Activated CD4-positive, alpha-beta T cell treated with anti-CD3 and anti-CD28 coated beads for 48 hours (primary cell): ENCODE data around the gene PPP2R3B.
"Not testable (repeated sequence)": the region's sequence is repeated elsewhere in the genome, so short reads cannot be mapped to it uniquely, and the experiment has no call there.

Experiments used
- DNase-seq: peaks from one replicate; pipeline ENCODE4 v3.0.0-alpha.2; 2020

PPP2R3B gene

DNA sequence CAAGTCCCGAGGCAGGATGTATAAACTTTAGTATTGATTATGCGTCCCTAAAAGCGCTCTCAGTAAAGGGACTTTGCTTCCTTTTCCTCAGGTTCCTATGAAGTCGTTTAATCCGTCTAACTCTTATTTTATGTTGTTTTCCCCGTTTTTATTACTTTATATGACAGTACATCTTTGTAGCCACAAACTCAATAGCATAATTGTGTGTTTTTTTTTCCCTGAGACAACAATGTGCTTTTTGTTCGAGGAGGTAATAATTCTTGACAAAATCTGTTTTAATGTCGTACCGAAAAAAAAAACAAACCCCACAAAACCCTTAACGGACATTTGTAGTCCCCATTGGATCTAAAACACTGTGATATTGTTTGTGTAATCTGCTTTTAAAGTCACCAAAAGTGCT, 17.9 kb upstream of the PPP2R3B start:
- DNase-seq, result no peak

DNA sequence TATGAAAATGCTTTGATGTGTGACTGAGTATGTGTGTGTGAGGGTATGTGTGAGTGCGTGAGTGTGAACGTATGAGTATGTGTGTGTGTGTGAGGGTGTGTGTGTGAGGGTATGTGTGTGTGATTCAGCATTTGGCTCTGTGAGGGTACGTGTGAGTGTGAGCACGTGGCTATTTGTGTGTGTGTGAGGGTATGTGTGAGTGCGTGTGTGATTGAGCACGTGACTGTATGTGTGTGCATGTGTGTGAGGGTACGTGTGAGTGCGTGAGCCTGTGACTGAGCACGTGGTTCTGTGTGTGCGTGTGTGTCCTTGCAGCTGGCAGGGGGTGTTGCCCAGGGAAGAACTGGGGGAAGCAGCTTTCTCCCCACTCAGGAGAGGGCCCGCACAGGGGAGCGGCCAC, 16.1 kb upstream of the PPP2R3B start:
- no peak for DNase-seq

DNA sequence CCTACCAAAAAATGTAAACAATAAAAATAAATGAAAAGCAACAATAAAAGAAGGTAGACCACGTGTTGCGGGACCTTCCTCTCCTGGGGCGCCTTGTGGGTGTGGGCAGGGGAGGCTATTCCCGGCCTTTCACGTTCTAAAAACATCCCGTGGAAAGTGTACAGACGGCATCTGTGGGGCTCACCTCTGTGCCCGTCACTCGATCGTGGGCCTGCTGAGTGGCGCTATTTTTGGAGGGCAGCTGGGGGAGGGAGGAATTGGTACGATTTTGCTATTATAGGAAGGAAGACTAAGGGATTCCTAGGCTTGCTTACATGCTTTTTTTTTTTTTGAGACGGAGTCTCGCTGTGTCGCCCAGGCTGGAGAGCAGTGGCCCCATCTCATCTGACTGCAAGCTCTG, 13.6 kb upstream of the PPP2R3B start:
- no peak for DNase-seq

DNA sequence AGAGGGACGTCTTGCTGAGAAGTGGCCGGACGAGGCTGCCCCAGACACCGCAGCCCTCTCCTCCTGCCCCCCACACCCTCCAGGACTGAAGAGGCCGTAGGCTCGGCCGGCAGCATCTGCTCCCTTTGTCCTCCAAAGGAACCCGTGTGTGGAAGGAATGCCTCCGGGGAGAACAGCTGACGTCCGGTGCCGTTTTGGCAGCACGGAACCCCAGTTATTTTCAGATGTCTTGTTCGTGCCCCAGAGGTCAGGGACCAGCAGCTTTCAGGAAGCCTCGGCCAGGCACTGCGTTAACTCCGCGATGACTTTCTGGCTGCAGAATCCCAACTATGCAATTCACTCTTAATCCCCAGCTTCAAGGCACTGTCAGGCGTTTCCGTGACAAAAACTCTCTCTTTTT, 10.9 kb upstream of the PPP2R3B start:
- DNase-seq, result no peak

DNA sequence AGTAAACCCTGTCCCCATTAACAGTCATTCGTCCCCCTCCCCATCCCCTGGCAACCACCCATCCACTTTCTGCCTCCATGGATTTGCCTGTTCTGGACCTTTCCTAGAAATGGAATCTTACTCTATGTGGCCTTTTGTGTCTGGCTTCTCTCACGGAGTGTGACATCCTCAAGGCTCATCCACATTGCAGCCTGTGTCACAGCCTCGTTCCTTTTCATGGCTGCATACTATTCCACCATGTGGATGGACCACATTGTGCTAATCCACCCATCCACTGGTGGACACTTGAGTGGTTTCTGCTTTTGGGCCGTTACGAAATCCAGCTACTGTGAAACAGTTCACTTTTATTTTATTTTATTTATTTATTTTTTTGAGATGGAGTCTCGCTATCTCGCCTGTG, 8.1 kb upstream of the PPP2R3B start:
- no peak for DNase-seq

DNA sequence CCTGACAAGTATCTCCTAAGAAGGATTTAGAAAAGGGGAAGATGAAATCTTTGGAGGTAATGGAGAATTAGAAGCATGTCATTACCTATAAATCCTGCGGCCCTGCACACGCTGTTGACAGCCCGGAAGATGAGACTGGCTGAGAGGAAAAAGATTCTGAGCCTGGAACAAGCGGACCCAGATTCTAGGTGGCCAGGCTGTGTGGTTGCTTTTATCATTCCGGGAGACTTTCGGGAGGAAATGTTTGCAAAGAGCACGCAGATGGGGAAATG, 5.8 kb upstream of the PPP2R3B start:
- no peak for DNase-seq

DNA sequence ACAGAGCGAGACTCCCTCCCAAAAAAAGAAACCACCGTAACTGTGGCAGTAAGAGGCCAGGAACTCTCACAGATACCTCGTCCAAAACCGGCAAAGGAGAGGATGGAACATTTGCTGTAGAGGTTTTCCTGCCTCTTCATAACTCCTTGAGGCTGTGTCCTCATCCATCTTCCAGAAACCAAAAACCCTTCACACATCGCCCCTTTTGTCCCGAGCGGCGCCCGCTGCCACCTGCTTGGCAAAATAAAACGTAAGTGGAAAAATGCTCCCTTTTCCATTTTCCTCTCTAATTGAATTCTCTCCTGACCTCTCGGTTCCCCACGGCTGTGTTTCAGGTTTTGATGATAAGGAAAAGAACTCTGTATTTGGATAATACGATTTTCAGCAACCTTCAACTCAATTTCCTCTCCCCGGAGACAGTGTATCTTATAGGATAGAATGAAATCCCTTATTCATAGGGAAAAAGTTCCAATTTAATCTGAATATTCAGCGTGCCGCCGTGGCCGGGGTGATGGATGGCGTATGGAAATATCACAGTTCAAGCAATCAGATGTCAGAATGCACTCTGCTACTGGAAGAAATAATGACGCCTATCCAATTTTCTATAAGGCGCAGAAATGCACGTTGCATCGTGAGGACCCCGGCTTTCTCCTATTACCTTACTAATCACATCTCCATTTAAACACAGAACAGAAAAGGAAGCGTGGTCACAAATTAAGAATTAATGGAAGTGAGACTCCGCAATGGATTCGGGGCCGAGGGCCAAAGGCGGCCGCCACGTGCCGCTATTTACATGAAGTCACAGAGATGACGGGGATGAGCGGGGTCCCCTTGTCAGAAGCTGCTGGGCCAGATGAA, 5.2 kb upstream of the PPP2R3B start:
- no peak for DNase-seq

DNA sequence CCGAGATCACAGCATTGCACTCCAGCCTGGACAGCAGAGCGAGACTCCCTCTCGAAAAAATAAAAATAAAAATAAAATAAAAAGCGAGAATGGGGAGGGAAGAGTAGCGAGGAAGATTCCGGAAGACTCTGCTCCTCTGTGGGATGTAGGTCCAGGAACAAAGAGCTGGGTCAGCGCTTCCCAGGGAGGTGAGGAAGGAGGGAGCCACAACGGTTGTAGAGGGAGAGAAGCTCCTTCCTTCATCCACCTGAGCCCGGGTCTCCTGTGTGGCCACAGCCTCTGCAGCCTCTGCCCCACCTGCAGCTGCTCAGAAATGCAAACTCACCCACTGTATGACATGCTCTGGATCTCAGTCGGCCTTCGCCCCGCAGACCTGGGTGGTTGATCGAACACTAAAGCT, 3.8 kb upstream of the PPP2R3B start:
- DNase-seq, result no peak

DNA sequence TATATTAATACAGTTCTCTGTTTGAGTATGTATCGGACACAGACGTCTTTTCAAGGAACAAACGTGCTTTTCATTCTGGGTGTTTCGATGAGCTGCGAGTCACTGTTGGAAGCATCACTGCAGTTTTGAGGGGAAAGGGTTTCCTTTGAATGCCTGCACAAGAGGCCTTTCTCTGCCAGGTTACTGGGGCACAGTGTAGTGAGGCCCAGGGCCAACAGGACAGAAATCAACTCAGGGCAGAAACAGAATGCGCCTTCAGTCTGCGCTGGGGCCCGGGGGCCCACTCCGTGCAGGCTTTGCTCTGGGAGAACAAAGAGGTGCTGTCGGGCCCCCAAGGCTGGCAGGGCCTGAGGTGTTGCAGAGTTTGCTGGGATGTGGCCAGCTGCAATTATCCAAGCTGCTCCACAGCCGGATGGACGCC, 2.3 kb upstream of the PPP2R3B start:
- DNase-seq, result no peak

DNA sequence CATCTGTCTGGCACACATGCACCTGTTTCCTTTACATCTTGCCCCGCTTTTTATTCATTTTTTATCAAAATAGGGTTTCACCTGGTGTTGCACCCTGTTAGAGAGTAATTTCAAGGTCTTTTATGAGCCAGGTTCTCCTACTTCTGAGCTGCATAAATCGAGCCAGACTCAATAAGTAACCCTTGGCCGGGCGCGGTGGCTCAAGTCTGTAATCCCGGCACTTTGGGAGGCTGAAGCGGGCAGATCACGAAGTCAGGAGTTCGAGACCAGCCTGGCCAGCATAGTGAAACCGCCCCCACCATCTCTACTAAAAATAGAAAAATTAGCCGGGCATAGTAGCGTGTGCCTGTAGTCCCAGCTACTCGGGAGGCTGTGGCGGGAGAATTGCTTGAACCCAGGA, 1.0 kb upstream of the PPP2R3B start:
- no peak for DNase-seq

DNA sequence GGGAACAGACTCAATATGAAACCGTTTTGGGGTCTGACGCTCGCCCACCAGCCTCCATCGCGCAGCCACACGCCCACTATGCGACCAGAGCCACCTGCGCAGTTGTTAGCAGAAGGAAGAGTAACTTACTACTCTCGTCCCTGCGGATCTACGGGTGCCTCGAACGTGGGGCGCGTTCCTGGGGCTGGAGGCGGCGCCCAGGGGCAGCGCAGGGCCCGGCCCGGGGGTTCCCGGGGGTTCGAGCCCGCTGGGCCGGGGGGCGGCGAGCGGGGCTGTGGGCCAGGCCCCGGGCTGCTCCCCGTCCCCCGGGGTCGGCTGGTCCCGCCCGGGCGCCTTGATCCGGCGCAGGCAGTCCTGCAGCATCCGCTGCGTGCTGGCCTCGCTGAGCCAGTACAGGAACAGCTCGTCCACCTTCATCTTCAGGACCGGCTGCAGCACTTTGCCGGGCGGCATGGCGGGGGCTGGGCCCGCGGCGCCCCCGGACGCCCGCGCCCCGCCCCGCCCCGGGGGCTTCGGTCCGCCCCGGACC, 404 bp downstream of the PPP2R3B start:
- DNase-seq, result peak; percentile 57

DNA sequence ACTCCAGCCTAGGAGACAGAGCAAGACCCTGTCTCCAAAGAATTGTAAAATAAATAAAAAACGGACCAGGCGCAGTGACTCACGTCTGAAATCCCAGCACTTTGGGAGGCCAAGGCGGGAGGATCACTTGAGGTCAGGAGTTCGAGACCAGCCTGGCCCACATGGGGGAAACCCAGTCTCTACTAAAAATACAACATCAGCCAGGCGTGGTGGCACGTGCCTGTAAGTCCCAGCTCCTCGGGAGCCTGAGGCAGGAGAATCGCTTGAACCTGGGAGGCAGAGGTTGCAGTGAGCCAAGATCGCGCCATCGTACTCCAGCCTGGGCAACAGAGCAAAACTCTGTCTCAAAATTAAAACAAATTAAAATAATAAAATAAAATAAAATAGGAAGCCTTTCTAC, 971 bp downstream of the PPP2R3B start:
- DNase-seq, result not testable (repeated sequence)

DNA sequence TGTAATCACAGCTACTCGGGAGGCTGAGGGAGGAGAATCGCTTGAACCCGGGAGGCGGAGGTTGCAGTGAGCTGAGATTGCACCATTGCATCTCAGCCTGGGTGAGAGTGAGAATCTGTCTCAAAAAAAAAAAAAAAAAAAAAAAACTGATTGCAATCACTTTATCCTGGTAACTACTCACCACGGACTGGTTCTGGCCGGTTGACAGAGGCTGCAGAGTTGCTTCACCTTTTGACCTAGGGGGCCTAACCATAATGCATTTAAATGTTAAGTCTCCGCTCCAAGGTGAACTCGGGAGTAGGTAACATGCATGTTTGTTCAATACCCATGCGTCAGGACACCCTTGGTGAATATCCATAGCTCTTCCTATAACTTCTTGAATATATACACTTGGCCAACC, 1.8 kb downstream of the PPP2R3B start:
- no peak for DNase-seq

DNA sequence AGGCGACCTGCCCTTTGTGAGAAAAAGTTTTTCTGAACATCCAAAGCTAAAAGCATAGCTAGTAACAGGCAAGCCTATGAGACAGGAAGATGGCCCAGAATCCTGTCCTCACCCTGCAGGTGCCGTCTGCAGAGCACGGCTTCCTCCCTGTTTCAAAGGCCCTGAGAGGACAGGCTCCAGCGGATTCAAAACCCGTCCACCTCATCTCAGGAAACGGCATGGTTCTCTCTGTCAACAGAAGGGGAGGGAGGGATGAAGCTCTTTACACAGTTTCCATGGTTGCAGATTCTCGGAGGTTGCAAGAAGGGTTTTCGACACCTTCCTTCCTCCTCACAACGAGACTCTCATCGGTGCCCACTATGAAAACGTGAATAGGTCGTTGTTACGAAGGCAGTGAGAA, 8.3 kb downstream of the PPP2R3B start:
- DNase-seq, result peak; percentile 21

DNA sequence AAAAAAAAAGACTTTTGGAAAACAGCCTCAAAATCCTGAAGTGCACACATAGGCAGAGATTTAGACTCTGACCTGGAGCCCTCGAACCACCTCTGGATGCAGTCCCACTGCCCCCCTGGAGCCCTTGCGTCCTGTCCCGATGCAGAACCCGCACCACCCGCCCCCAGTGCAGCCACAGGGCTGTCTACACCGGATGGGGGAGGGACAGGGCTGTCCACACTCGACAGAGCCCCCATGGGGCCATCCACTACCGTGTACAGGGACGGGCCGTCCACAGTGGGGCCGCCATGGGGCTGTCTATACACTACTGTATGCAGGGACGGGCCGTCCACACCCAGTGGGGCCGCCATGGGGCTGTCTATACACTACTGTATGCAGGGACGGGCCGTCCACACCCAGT, 10.5 kb downstream of the PPP2R3B start:
- DNase-seq, result not testable (repeated sequence)

DNA sequence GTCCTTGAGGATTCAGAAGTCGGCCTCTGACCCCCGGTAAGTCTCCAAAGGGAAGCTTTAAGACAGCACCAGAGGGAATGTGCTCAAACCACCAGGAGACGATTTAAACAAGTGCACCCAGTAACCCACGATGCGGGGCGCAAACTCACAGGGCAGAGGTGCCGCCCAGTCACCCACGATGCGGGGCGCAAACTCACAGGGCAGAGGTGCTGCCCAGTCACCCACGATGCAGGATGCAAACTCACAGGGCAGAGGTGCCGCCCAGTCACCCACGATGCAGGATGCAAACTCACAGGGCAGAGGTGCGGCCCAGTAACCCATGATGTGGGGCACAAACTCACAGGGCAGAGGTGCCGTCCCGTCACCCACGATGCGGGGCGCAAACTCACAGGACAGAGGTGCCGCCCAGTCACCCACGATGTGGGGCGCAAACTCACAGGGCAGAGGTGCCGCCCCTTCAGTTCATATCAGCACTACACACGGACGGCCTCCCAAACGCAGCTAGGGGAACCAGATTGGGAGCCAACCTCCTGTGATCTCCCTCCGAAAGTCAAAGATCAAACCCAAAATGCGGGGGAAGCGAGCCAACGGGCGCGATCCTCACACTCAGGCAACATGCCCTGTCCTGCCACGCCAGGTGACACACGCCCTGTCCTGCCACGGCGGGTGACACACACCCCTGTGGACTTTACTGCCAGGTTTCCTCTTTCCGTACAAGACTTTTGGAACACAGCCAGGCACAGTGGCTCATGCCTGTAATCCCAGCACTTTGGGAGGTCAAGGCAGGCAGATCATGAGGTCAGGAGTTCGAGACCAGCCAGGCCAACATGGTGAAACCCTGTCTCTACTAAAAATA, 11.3 kb downstream of the PPP2R3B start:
- DNase-seq, result no peak

DNA sequence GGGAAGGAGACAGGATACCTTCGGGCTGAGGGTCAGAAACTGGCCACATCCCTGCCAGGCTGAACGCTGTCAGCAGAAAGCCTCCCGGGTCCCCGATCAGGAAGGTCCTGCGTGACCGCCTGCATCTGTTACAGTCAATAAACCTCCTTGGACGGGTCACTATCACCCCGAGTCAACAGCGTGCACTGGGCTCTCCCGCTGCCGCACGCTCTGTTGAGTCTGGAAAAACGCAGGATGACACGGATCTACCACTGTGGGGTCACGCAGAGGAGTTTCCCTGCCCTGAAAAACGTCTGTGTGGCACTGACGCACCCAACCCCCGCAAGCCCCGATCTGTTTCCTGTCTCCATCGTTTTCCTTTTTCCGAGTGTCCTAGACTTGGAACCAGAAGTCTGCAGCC, 12.1 kb downstream of the PPP2R3B start:
- no peak for DNase-seq

DNA sequence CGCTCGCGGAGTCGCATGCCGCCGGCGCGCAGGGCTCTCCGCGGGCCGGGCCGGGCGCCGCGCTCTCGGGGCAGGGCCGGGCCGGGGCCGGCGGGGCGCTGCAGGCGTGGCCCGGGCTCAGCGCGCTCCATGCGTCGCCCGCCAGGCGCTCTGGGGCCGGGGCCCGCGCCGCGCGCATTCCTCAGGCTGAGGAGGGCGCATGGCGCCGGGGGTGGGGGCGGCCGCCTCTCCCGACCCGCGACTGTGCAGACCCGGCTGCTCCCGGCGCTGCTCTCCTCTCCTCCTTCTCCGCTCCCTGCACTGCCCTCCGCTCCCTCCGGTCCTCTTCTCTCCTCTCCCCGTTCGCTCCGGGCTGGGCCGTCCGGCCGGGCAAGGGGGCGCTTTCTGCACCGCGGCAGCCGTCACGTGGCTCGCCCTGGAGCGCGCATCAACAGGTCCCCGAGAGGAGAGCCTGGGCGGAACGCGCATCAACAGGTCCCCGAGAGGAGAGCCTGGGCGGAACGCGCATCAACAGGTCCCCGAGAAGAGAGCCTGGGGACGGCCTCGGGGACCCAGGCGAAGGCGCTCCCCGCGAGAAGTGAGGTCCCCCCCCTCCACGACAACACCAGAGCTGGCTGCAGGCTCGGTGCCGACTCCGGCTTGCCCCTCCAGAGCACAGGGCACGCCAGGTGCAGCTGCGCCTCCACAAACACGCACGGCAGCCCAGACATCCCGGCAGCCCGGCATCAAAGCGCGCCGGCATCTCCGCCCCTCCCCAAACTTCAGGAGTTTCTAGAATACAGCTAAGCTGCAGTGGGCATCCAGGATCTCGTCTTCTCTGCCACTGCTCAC, 12.9 kb downstream of the PPP2R3B start:
- peak; percentile 67 for DNase-seq

DNA sequence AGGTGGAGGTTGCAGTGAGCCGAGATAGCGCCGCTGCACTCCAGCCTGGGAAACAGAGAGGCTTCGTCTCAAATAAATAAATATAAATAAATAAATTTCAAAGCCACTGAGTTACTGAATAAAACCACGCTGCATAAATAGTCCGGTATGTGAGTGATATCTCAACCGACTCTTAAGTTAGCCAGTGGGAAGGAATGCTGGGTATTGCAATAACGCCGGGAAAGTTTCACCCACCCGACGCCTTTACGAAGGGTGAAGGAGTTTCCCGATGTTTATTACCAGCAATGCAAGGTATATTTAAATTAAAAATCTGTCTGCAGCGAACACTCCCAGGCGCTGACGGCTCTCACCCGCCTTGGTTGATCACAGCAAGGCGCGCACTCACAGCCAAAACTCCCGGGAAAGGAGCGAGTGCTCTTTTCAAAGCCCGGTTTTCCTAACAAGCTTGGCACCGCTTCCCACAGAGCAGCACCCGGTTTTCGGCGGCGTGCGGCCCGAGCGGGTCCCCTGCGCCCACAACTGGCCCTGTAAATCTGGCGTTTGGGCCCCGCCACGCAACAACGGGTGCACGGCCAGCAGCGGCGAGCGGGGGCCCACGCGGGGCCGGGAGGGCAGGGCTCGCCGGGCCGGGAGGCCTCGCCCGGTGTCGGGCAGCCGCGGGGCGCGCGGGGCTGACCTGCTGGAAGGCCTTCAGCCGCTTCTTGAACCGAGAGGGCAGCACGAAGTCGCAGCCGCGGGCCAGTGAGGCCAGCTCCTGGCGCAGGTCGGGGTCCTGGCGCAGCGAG, 13.7 kb downstream of the PPP2R3B start:
- DNase-seq, result no peak

DNA sequence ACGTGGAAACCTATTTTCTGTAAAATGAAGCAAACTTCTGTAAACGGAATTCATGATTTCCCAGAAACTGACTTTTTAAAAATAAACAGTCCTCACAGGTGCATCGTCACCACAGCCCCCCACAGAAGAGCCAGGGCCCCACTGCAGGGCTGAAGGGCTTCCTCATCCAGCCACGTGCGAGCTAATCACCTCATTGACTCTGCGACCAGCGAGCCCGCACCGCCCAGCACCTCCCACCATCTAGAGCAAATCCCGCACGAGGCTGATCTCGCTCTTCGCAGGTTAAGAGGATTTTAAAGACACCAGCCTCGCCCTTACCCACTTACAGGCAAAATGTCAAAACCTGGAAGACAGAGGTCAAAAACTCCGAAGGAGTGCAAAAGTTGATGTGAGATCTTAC, 14.8 kb downstream of the PPP2R3B start:
- no peak for DNase-seq

DNA sequence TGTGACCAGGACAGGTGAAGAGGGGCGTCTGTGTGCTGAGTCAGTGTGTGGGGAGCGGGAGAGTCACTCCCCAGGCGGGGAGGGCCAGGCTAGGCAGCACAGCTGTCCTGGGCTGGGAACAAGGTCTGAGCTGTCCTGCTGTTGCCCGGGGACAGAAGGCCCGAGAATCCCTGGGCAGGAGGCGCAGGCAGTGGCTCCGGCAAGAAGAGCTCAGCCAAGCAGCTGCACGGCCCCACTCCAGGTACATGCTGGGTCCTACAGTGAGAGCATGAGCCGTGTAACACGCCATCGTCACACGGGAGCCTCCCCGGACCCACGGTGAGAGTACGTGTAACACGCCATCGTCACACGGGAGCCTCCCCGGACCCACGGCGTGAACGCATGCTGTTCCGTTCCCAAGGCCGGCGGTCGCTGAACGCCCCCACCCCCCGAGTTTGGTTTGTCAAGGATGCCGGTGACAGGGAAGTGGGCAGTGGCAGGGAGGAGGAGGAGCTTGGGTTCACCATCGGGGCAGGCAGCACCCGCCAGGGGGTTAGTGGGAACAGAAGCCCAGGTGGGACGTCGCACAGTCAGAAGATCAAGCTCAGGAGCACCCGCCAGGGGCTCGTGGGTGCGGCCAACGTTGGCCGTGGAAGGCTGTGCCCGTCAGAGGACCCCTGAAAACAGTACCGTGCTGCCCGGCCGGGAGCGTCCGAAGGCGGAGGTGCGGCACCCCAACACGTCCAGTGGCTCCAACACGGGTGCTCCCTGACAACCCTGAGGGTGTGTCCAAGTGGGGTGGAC, 15.6 kb downstream of the PPP2R3B start:
- DNase-seq, result no peak
